GM23338 (cell line): ENCODE results near the gene COX4I2.

Source experiments
- CTCF ChIP-seq, 2 experiments: fragments of 200-600 bp in 1 of 2; sonication (generic) in 1 of 2; conservative IDR thresholded peaks; 2 replicates each; pipeline versions ENCODE4 v1.5.1 to v1.6.1; 2016 to 2017; ENCODE audit warnings: antibody characterized with exemption in 2 of 2, low read depth in 2 of 2, mild to moderate bottlenecking in 2 of 2, moderate library complexity in 1 of 2
- ETS1 ChIP-seq: IDR thresholded peaks from 2 replicates; pipeline ENCODE4 v1.6.1; 2016; ENCODE audit warnings: antibody characterized with exemption
- EZH2 ChIP-seq: fragments of 200-600 bp; sonication (generic); IDR thresholded peaks from one replicate; pipeline ENCODE4 v1.8.0; 2017; ENCODE audit warnings: antibody characterized with exemption, mild to moderate bottlenecking, low read depth; ENCODE audit not compliant: unreplicated experiment
- EZH2phosphoT487 ChIP-seq: fragments of 200-600 bp; sonication (generic); IDR thresholded peaks from one replicate; pipeline ENCODE4 v1.8.1; 2018; ENCODE audit warnings: antibody characterized with exemption; ENCODE audit not compliant: unreplicated experiment
- POLR2AphosphoS5 ChIP-seq: IDR thresholded peaks from 2 replicates; pipeline ENCODE4 v1.6.1; 2016; ENCODE audit warnings: antibody characterized with exemption, low read depth
- REST ChIP-seq: IDR thresholded peaks from one replicate; pipeline ENCODE4 v1.6.1; 2018; ENCODE audit warnings: antibody characterized with exemption; ENCODE audit not compliant: unreplicated experiment
- STAT1 ChIP-seq: IDR thresholded peaks from one replicate; pipeline ENCODE4 v1.6.1; 2016; ENCODE audit warnings: antibody characterized with exemption; ENCODE audit not compliant: unreplicated experiment
- ZNF114 ChIP-seq: fragments of 250-450 bp; sonication (Bioruptor Pico); IDR thresholded peaks from 2 replicates; pipeline ENCODE4 v1.5.0; 2020; ENCODE audit warnings: mild to moderate bottlenecking, moderate library complexity
- ZNF331 ChIP-seq: fragments of 250-450 bp; sonication (Bioruptor Pico); IDR thresholded peaks from 2 replicates; pipeline ENCODE4 v1.5.0; 2020; ENCODE audit warnings: low read depth, mild to moderate bottlenecking, moderate library complexity
- ZNF462 ChIP-seq: fragments of 250-450 bp; sonication (Bioruptor Pico); IDR thresholded peaks from 2 replicates; pipeline ENCODE4 v1.5.0; 2020; ENCODE audit warnings: mild to moderate bottlenecking, moderate library complexity

- TF ChIP-seq CTCF (conservative IDR thresholded peaks at IDR 0.05; ENCODE audit: low read depth in 2 of 2) (no peak), EZH2 (no peak), POLR2AphosphoS5 (no peak), ZNF462 (CRISPR knock-in tag) (no peak), ZNF114 (CRISPR knock-in tag) (no peak), EZH2phosphoT487 (no peak), REST (no peak), ETS1 (no peak), ZNF331 (no peak), STAT1 (no peak)
Observed at GRCh38 chr20:31597481-31597855, 40.2 kb upstream of the COX4I2 start.
